GM18870 (cell line): Measurements from ENCODE around the gene STAT5B.
"Not testable (repeated sequence)": the region's sequence is repeated elsewhere in the genome, so short reads cannot be mapped to it uniquely, and the experiment has no call there.

Experiments
- ATAC-seq: cut with Tn5 transposase; IDR thresholded peaks from one replicate; pipeline ENCODE4 v1.9.1; 2021; ENCODE audit warnings: moderate library complexity; ENCODE audit not compliant: unreplicated experiment

STAT5B gene

GRCh38 chr17:42306385-42306667 lies 30.1 kb upstream of the STAT5B start:
- no peak for ATAC-seq

- no peak for ATAC-seq
Measured at GRCh38 chr17:42305543-42306384, 29.6 kb upstream of the STAT5B start.

- ATAC-seq, result not testable (repeated sequence)
Measured at GRCh38 chr17:42305031-42305330, 28.8 kb upstream of the STAT5B start.

GRCh38 chr17:42304187-42305030 lies 28.2 kb upstream of the STAT5B start:
- no peak for ATAC-seq

DNA sequence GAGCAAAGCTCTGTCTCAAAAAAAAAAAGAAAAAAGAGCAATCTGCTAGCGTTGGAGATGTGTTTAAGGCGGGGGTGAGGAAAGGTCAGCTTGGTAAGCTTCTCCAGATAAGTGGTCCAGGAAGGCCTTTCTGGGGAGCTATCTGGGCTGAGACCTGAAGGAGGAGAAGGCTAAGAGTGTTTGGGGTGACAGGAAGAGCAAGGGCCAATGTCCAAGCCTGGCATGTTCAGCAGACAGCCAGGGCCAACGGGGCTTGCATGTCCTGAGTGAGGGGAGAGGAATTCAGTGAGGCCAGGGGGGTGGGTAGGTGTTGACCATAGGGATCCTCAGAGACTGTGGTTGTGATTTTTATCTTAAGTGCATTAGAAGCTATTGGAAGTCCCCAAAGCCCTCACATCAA lies 27.5 kb upstream of the STAT5B start:
- ATAC-seq, result no peak

DNA sequence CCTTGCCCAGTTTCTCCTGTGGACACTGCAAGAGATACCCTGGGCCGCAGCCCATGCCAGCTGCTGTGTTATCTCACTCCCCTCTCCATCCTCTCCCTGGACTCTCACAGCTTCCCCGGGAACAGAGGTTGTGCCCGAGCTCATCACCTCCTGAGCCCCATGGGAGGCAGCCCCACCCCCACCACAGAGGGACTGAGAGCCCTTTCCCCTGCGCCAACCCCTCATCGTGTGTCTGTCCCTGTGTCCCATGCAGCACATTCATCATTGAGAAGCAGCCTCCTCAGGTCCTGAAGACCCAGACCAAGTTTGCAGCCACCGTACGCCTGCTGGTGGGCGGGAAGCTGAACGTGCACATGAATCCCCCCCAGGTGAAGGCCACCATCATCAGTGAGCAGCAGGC lies 24.8 kb upstream of the STAT5B start:
- no peak for ATAC-seq

GRCh38 chr17:42299913-42300312 lies 23.7 kb upstream of the STAT5B start:
- not testable (repeated sequence) for ATAC-seq

DNA sequence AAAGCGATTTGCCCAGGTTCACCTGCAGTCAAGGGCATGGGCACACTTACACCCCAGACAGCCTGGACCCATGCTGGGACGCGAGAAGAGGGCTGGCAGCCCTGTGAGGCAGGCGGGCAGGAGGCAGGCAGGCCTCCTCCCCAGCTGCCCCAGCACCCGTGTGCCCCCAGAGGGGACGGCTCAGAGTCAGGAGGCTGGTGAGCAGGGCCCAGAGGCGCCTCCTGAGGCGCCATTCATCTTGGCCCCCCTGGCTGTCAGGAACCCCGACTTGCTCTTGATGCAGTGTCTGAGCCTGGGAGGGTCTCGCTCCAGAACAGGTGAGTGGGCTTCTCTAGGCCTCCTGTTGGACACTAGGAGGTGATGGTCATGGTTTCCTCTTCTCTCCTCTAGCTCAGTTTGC lies 23.2 kb upstream of the STAT5B start:
- not testable (repeated sequence) for ATAC-seq

- not testable (repeated sequence) for ATAC-seq
Measured at GRCh38 chr17:42297775-42298174, 21.6 kb upstream of the STAT5B start.

GRCh38 chr17:42296012-42296411 lies 19.8 kb upstream of the STAT5B start:
- no peak for ATAC-seq

GRCh38 chr17:42294469-42295398 lies 18.5 kb upstream of the STAT5B start:
- no peak for ATAC-seq

GRCh38 chr17:42291129-42291528 lies 14.9 kb upstream of the STAT5B start:
- no peak for ATAC-seq

- no peak for ATAC-seq
Measured at GRCh38 chr17:42290577-42290976, 14.4 kb upstream of the STAT5B start.

DNA sequence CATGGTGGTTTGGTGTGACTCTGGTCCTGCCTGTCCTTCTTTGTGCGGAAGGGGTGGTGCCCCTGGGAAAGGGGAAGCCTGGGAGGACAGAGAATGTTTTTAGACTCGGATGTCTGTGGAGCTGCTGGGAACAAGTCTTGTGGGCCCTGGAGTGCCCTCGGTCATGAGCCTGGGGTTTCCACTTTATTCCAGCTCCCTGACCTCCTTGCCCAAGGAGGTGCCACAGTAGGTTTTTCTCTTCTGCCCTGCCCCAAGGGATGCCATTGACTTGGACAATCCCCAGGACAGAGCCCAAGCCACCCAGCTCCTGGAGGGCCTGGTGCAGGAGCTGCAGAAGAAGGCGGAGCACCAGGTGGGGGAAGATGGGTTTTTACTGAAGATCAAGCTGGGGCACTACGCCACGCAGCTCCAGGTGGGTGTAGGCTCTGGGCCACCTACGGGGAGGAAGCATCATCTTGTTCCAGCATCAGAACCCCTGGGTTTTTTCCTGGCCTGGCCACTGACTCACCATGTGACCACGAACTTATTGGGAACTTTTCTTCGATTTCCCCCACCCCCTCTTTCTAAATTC lies 13.5 kb upstream of the STAT5B start:
- ATAC-seq, result no peak

DNA sequence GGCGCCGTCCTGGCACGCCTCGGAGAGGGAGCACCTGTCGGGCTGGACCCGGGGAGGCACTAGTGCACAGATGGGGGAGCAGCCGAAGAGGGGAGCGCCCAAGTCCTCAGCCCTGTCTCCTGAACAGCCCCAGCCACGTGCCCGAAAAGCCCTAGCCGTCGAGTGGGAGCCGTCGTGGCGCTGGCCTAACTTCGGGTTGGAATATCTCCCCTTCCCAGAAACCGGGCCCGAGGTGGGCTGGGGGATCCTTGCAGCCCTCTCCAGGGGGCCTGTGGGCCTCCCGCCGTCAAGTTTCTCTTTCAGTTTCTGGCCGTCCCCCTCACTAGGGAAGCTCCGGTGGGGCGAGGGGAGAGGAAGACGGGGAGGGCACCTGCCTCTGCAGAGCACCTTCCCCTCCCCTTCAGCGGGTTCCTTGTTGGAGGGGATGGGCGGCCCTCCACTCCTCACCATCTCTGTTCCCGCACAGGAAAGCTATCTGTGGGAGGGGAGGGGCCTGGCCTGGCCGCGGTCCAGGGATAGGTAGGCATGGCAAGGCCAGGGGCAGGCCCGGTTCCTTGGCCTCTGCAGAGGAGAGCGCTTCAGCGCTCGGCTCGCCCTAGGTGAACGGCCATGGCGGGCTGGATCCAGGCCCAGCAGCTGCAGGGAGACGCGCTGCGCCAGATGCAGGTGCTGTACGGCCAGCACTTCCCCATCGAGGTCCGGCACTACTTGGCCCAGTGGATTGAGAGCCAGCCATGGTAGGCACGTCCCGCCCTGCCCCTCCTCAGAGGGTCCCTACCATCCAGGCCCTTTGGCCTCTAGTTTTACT lies 12.8 kb upstream of the STAT5B start:
- ATAC-seq, result no peak

DNA sequence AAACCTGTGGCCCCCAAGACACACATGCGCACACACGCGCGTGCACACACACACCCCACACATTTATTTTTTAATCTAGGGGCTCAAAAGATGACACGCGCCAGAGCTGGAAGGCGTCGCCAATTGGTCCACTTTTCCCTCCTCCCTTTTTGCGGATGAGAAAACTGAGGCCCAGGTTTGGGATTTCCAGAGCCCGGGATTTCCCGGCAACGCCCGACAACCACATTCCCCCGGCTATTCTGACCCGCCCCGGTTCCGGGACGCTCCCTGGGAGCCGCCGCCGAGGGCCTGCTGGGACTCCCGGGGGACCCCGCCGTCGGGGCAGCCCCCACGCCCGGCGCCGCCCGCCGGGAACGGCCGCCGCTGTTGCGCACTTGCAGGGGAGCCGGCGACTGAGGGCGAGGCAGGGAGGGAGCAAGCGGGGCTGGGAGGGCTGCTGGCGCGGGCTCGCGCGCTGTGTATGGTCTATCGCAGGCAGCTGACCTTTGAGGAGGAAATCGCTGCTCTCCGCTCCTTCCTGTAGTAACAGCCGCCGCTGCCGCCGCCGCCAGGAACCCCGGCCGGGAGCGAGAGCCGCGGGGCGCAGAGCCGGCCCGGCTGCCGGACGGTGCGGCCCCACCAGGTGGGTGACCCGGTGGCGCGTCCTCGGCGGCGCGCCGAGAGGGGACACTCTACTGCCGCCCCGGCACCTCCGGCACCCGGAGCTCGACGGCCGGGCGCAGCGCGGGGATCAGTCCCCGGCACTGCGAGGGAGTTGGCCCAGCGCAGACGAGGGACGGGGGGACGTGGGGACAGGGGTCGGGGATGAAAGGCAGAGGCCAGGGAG lies 12.0 kb upstream of the STAT5B start, which contains the start of gene STAT5A:
STAT5A (plus strand) TSS at position 522 of the 826 bp plus-strand sequence. CDS start 914 bp downstream, outside the sequence.
- ATAC-seq, result no peak

GRCh38 chr17:42287305-42287976 lies 11.2 kb upstream of the STAT5B start:
- ATAC-seq, result no peak

GRCh38 chr17:42286411-42287221 lies 10.4 kb upstream of the STAT5B start:
- no peak for ATAC-seq
